Erythroblast (primary cell): ENCODE measurements around the gene EIF3D.

Experiments
- GATA1 ChIP-seq: IDR thresholded peaks from 2 replicates; pipeline ENCODE4 v1.6.1; 2011; ENCODE audit warnings: low read depth, mild to moderate bottlenecking, control low read depth, low read length, moderate library complexity
- POLR2A ChIP-seq: IDR thresholded peaks from 2 replicates; pipeline ENCODE4 v1.6.1; 2011; ENCODE audit warnings: mild to moderate bottlenecking, low read length

DNA sequence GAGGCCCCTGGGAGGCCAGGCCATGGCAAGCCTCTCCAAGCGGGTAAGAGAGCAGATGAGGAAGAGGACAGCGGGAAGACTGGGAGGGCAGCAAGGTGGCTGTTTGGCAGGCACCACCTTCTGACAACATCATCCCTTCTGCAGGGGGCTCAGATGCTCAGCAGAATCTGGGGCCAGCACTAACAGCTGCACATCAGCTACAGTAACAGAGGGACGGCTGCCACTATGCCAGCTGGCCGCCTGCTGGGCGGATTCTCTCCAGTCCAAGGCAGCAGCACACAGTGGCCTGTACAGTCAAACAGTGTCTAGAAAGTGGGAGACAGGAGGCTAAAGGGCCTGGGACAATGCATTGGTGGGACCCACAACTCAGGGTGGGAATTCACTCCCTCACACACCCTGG, 36.9 kb downstream of the EIF3D start:
- TF ChIP-seq POLR2A (no peak), GATA1 (no peak)
